CD8-positive, alpha-beta memory T cell (primary cell): ENCODE results near the gene PTPRT. TPM values are rescaled to one million over a fixed set of nuclear protein-coding genes. Genes with fewer than 3 reads are reported as not detected.

Experiments
- CTCF ChIA-PET: fragments of 350-600 bp; sonication (Branson Sonifier 250); formaldehyde crosslinking; loops from one replicate; lab custom pipeline; 2021; ENCODE audit warnings: antibody characterized with exemption; lab: Charles Lee
- POLR2A ChIA-PET: fragments of 350-600 bp; sonication (Branson Sonifier 250); formaldehyde crosslinking; loops from one replicate; lab custom pipeline; 2021; ENCODE audit warnings: antibody characterized with exemption; lab: Charles Lee
- DNase-seq, 5 donors: peaks; one replicate each; pipeline versions ENCODE4 v3.0.0 to v3.0.0-alpha.2; 2020 to 2022; ENCODE audit warnings: mixed read lengths in 1 of 5
- H3K27ac ChIP-seq: one replicate; pipeline ENCODE4 v1.7.0; 2013; ENCODE audit warnings: low read depth, mild to moderate bottlenecking, low read length, moderate library complexity
- H3K27me3 ChIP-seq: 2 replicates; pipeline ENCODE4 v1.7.0; 2013; ENCODE audit warnings: low read length, mild to moderate bottlenecking; ENCODE audit not compliant: insufficient read depth, poor library complexity, severe bottlenecking
- H3K36me3 ChIP-seq: 2 replicates; pipeline ENCODE4 v1.7.0; 2013; ENCODE audit warnings: mild to moderate bottlenecking, low read length, moderate library complexity; ENCODE audit not compliant: insufficient read depth
- H3K4me1 ChIP-seq: 2 replicates; pipeline ENCODE4 v1.7.0; 2013; ENCODE audit warnings: mild to moderate bottlenecking, low read length, moderate library complexity; ENCODE audit not compliant: insufficient read depth
- H3K4me3 ChIP-seq: 2 replicates; pipeline ENCODE4 v1.7.0; 2013; ENCODE audit warnings: mild to moderate bottlenecking, low read length
- H3K9me3 ChIP-seq: 2 replicates; pipeline ENCODE4 v1.7.0; 2013; ENCODE audit warnings: mild to moderate bottlenecking, low read length
- H3K27ac Mint-ChIP-seq, 8 donors: one replicate each; pipeline ENCODE4 v1.8.0; 2020 to 2021; ENCODE audit warnings: mixed read lengths in 8 of 8, mild to moderate bottlenecking in 6 of 8, inconsistent platforms in 3 of 8, moderate library complexity in 3 of 8
- H3K27me3 Mint-ChIP-seq, 2 donors: one replicate each; pipeline ENCODE4 v1.8.0; 2020 to 2021; ENCODE audit warnings: mixed read lengths in 2 of 2, mild to moderate bottlenecking in 1 of 2, moderate library complexity in 1 of 2
- H3K36me3 Mint-ChIP-seq, 3 donors: one replicate each; pipeline ENCODE4 v1.8.0; 2020 to 2021; ENCODE audit warnings: mixed read lengths in 3 of 3, inconsistent platforms in 1 of 3, mild to moderate bottlenecking in 1 of 3
- H3K4me1 Mint-ChIP-seq, 3 donors: one replicate each; pipeline ENCODE4 v1.8.0; 2020 to 2021; ENCODE audit warnings: mixed read lengths in 3 of 3, inconsistent platforms in 1 of 3, mild to moderate bottlenecking in 1 of 3
- H3K4me3 Mint-ChIP-seq, 7 donors: one replicate each; pipeline ENCODE4 v1.8.0; 2020 to 2021; ENCODE audit warnings: mixed read lengths in 7 of 7, mild to moderate bottlenecking in 6 of 7, moderate library complexity in 4 of 7, inconsistent platforms in 2 of 7
- H3K9me3 Mint-ChIP-seq, 5 donors: one replicate each; pipeline ENCODE4 v1.8.0; 2020 to 2022; ENCODE audit warnings: mixed read lengths in 5 of 5, mild to moderate bottlenecking in 3 of 5, moderate library complexity in 2 of 5, inconsistent platforms in 1 of 5
- polyA plus RNA-seq: library from polyadenylated mRNA; unstranded; fragments of 300-500 nt; fragmentation: Illumina TruSeq; gene quantifications from one replicate; pipeline ENCODE4 v1.2.3, GENCODE V29; 2021
- total RNA-seq, 2 experiments: library from RNA; stranded (reverse); gene quantifications; one replicate each; pipeline ENCODE4 v1.2.3, GENCODE V29; 2021

The PTPRT gene
- total and polyA plus RNA-seq, 3 experiments from 2014 or later = not detected

DNA sequence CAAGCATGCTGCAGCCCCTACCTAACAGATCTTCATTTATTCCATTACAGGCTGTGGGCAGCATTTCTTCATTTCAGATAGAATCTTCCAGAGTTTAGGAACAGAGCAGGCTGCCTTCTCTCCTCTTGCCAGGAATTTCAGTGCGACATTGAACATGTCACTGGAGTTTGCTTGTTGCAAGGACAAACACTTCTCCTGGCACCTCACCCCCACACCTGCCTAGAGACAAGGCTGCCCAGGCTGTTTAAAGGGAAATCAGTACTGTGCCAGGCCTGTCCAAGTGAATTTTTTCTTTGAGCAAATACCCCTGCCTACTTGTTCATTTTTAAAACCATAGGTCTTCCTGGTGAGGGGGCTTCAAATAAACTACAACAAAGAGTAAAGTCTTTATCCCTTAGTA is 594.1 kb downstream of the PTPRT start:
- H3K27ac Mint-ChIP-seq = no peak overlapping the region
- H3K4me3 Mint-ChIP-seq = no peak overlapping the region
- Histone ChIP-seq H3K9me3 (no peaks in the 10 kb centered on the region), H3K4me3 (no peak overlapping the region), H3K4me1 (no peaks in the 10 kb centered on the region), H3K27ac (no peak overlapping the region), H3K36me3 (no peaks in the 10 kb centered on the region), H3K27me3 (no peaks in the 10 kb centered on the region)
- CTCF ChIA-PET = no interaction called here
- no peak for DNase-seq
- H3K9me3 Mint-ChIP-seq = peaks cover 1 to 8% (median 7%) of the 10 kb centered on the region in 5 donors
- POLR2A ChIA-PET = no interaction called here
- H3K27me3 Mint-ChIP-seq = peaks cover 0 to 2% of the 10 kb centered on the region in 2 donors
- no peaks in the 10 kb centered on the region for H3K4me1 Mint-ChIP-seq
- no peaks in the 10 kb centered on the region for H3K36me3 Mint-ChIP-seq

DNA sequence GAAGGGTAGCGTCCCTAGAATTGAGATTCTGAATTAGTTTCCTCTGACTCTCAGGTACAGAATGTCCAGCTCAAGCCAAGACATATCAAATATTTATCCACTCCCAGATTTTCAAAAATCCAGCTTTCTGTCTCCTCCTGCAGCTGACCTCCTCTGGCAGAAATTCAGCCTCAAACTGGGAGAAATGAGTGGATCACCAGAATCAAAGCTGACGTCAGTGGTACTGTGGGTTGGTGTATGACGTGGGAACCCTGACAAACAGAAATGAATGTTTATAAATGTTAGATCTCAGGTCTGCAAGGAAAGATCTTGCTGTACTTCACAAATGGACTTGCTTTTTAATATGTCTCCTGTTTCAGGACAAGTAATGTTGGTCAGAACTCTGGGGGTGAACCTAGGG is 595.0 kb downstream of the PTPRT start:
- Mint-ChIP-seq H3K27me3 (peaks cover 0 to 2% of the 10 kb centered on the region in 2 donors), H3K4me3 (no peak overlapping the region), H3K27ac (no peak overlapping the region), H3K36me3 (no peaks in the 10 kb centered on the region), H3K4me1 (no peaks in the 10 kb centered on the region), H3K9me3 (peaks cover 0 to 7% (median 6%) of the 10 kb centered on the region in 5 donors)
- no peaks in the 10 kb centered on the region for H3K27me3 ChIP-seq
- H3K9me3 ChIP-seq = no peaks in the 10 kb centered on the region
- no peak overlapping the region for H3K27ac ChIP-seq
- CTCF ChIA-PET = no interaction called here
- no peak overlapping the region for H3K4me3 ChIP-seq
- POLR2A ChIA-PET = no interaction called here
- no peaks in the 10 kb centered on the region for H3K36me3 ChIP-seq
- no peaks in the 10 kb centered on the region for H3K4me1 ChIP-seq
- DNase-seq = no peak

DNA sequence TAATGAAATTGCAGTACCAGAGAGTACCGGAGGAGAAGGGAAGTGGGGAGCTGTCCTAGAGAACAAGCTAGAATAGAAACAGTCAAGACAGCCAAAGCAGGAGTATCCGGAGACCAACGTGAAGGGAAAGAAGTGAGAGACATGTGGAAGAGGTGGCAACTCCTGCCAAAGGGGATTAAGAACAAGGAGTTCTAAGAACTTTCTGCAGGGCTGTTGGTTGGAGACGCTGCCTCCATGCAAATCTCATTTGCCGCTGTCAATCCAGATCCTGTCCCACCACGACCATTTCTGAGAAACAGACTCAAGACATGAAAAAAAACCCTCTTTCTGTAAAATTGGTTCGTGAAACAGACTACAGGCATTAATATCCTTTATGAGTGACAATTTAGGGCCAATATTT is 595.7 kb downstream of the PTPRT start:
- Mint-ChIP-seq H3K4me3 (no peak overlapping the region), H3K9me3 (peaks cover 0 to 7% (median 6%) of the 10 kb centered on the region in 5 donors), H3K4me1 (no peaks in the 10 kb centered on the region), H3K27me3 (peaks cover 0 to 2% of the 10 kb centered on the region in 2 donors), H3K27ac (no peak overlapping the region), H3K36me3 (no peaks in the 10 kb centered on the region)
- Histone ChIP-seq H3K27me3 (no peaks in the 10 kb centered on the region), H3K36me3 (no peaks in the 10 kb centered on the region), H3K9me3 (no peaks in the 10 kb centered on the region), H3K4me1 (no peaks in the 10 kb centered on the region), H3K4me3 (no peak overlapping the region), H3K27ac (no peak overlapping the region)
- CTCF ChIA-PET = no interaction called here
- POLR2A ChIA-PET = no interaction called here
- DNase-seq = no peak

DNA sequence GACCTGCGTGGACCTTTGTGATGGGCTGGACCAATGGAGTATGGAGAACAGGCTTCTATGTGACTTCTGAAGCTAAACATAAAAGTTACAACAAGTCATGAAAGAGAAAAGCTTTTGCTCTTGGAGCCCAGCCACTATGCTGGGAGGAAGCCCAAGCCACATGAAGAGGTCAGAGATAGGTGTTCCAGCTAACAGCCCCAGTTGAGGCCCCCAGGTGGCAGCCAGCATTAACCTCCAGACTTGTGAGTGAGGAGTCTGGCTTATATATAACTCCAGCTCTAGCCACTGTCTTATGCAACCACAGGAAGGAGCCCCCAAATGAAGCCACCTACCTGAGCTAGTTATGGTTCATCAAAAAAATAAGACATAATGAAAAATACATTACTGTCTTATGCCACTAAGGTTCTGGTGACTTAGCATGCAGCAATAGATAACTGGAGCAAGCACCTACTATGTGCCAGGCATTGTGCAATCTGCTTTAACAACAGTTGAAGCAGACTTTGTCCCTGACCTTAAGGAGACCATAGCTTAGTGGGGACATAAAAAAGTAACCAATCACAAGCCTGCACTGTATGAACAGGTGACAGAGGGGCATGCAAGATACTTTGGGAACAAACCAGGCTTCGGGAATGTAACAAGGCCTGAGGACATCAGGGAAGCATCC is 599.6 kb downstream of the PTPRT start:
- Mint-ChIP-seq H3K9me3 (peaks cover 2 to 4% (median 4%) of the 10 kb centered on the region in 5 donors), H3K4me1 (no peaks in the 10 kb centered on the region), H3K36me3 (no peaks in the 10 kb centered on the region), H3K27ac (no peak overlapping the region), H3K4me3 (no peak overlapping the region), H3K27me3 (peaks cover 0 to 2% of the 10 kb centered on the region in 2 donors)
- DNase-seq = no peak
- H3K4me1 ChIP-seq = no peaks in the 10 kb centered on the region
- no peak overlapping the region for H3K4me3 ChIP-seq
- H3K27ac ChIP-seq = no peak overlapping the region
- no peaks in the 10 kb centered on the region for H3K27me3 ChIP-seq
- ChIA-PET POLR2A (no interaction called here), CTCF (no interaction called here)
- no peaks in the 10 kb centered on the region for H3K36me3 ChIP-seq
- H3K9me3 ChIP-seq = no peaks in the 10 kb centered on the region

DNA sequence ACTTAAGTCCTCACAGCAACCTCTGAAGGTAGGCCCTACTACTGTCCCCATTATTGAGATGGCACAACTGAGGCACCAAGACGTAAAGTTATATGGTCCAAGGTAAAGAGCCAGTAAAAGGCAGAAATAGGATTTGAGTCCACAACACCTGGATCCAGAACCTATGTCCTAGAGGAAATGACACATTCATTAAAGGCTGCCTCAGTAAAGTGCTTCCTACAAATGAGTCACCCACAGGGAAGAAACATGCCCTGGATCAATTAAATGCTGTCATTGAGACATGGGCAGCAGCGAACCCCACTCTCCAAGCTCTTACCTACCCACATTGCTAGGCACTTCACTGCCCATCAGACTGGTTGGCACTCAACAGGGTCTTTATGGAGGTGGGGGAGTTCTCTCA is 600.9 kb downstream of the PTPRT start:
- no peaks in the 10 kb centered on the region for H3K27me3 ChIP-seq
- no peaks in the 10 kb centered on the region for H3K4me1 ChIP-seq
- no peak overlapping the region for H3K4me3 Mint-ChIP-seq
- no peak for DNase-seq
- H3K27ac Mint-ChIP-seq = no peak overlapping the region
- no peaks in the 10 kb centered on the region for H3K36me3 Mint-ChIP-seq
- no peak overlapping the region for H3K27ac ChIP-seq
- ChIA-PET POLR2A (no interaction called here), CTCF (no interaction called here)
- no peaks in the 10 kb centered on the region for H3K36me3 ChIP-seq
- no peak overlapping the region for H3K4me3 ChIP-seq
- no peaks in the 10 kb centered on the region for H3K4me1 Mint-ChIP-seq
- H3K27me3 Mint-ChIP-seq = no peaks in the 10 kb centered on the region
- H3K9me3 Mint-ChIP-seq = peaks cover 0 to 8% (median 2%) of the 10 kb centered on the region in 5 donors
- H3K9me3 ChIP-seq = no peaks in the 10 kb centered on the region

DNA sequence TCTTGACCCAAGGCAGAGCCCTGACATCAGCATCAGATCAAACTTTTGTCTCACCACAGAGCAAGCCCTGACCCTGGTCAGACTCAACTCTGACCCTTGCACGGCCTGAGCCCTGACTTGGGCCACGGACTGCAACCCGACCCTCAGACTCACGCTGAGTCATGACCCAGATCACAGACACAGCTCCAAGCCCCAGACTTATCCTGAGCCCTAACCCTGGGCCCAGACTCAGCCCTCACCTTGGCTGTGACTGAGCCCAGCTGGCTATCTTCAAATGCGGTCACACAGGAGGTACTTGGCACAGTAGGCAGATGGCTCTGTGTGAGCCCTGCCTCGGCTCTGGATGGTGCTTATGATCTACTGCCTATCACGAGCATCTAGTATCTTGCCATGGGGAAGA is 602.3 kb downstream of the PTPRT start:
- Histone ChIP-seq H3K27me3 (no peaks in the 10 kb centered on the region), H3K4me3 (no peak overlapping the region), H3K27ac (no peak overlapping the region), H3K9me3 (no peaks in the 10 kb centered on the region), H3K36me3 (no peaks in the 10 kb centered on the region), H3K4me1 (no peaks in the 10 kb centered on the region)
- Mint-ChIP-seq H3K4me1 (no peaks in the 10 kb centered on the region), H3K4me3 (no peak overlapping the region), H3K27ac (no peak overlapping the region), H3K36me3 (no peaks in the 10 kb centered on the region), H3K9me3 (peaks cover 0 to 8% (median 2%) of the 10 kb centered on the region in 5 donors), H3K27me3 (no peaks in the 10 kb centered on the region)
- ChIA-PET POLR2A (no interaction called here), CTCF (no interaction called here)
- DNase-seq = no peak

DNA sequence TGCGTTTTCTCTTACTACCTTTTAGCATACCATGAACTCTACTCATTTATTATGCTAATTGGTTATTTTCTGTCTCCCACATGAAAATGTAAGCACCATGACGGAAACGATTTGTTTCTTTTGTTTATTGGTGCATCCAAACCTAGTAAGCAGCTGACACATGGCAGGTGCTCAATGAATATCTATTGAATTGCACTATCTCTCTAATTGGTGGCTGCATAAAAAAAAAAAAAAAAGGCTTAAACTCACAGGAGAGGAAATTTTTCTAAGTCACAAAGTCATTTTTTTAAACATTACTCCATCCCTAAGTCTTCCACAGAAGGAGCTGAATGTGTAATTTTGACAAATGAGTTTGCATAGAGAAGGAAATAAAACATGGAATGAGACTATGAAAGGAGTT is 608.4 kb downstream of the PTPRT start:
- H3K36me3 ChIP-seq = no peaks in the 10 kb centered on the region
- H3K27me3 ChIP-seq = no peaks in the 10 kb centered on the region
- H3K4me3 Mint-ChIP-seq = no peak overlapping the region
- no peaks in the 10 kb centered on the region for H3K36me3 Mint-ChIP-seq
- DNase-seq = no peak
- H3K27me3 Mint-ChIP-seq = no peaks in the 10 kb centered on the region
- no peaks in the 10 kb centered on the region for H3K4me1 Mint-ChIP-seq
- ChIA-PET CTCF (no interaction called here), POLR2A (no interaction called here)
- H3K27ac Mint-ChIP-seq = no peak overlapping the region
- no peaks in the 10 kb centered on the region for H3K4me1 ChIP-seq
- no peak overlapping the region for H3K27ac ChIP-seq
- no peak overlapping the region for H3K4me3 ChIP-seq
- H3K9me3 Mint-ChIP-seq = peaks cover 5 to 15% (median 6%) of the 10 kb centered on the region in 5 donors
- H3K9me3 ChIP-seq = no peaks in the 10 kb centered on the region

DNA sequence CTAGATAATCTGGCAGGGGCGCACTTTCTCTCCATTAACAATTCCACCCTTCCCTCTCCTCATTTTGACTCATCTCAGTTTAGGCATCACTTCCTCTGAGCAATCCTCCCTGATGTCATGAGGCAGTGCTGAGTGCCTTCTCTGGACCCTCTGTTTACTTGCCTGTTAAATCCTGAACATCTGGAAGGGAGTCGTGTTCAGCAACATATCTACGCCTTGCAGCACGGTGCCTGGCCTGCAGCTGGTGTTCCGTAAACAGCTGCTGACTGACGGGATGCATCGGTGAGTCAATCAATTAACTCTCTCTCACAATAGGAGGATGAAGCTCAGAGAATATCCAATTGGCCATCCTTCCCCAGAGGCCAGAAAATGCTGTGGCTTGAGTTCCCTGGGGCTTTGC is 613.5 kb downstream of the PTPRT start:
- Histone ChIP-seq H3K27ac (no peak overlapping the region), H3K27me3 (no peaks in the 10 kb centered on the region), H3K4me3 (no peak overlapping the region), H3K4me1 (no peaks in the 10 kb centered on the region), H3K9me3 (no peaks in the 10 kb centered on the region), H3K36me3 (no peaks in the 10 kb centered on the region)
- ChIA-PET CTCF (no interaction called here), POLR2A (no interaction called here)
- Mint-ChIP-seq H3K9me3 (peaks cover 4 to 14% (median 11%) of the 10 kb centered on the region in 5 donors), H3K27me3 (peaks cover 0 to 1% of the 10 kb centered on the region in 2 donors), H3K4me1 (no peaks in the 10 kb centered on the region), H3K4me3 (no peak overlapping the region), H3K36me3 (no peaks in the 10 kb centered on the region), H3K27ac (no peak overlapping the region)
- no peak for DNase-seq
